GM12891 (cell line): Measurements from ENCODE around the gene POLN.

Experiments used
- PAX5 ChIP-seq: IDR thresholded peaks from 2 replicates; pipeline ENCODE4 v1.6.1; 2011; ENCODE audit warnings: low read length, moderate library complexity, mild to moderate bottlenecking; ENCODE audit not compliant: insufficient read depth, severe bottlenecking
- POLR2A ChIP-seq: IDR thresholded peaks from 2 replicates; pipeline ENCODE4 v1.6.1; 2011; ENCODE audit warnings: low read depth, low read length, control low read depth
- TAF1 ChIP-seq: IDR thresholded peaks from 2 replicates; pipeline ENCODE4 v1.6.1; 2011; ENCODE audit warnings: low read depth, low read length, control low read depth

DNA sequence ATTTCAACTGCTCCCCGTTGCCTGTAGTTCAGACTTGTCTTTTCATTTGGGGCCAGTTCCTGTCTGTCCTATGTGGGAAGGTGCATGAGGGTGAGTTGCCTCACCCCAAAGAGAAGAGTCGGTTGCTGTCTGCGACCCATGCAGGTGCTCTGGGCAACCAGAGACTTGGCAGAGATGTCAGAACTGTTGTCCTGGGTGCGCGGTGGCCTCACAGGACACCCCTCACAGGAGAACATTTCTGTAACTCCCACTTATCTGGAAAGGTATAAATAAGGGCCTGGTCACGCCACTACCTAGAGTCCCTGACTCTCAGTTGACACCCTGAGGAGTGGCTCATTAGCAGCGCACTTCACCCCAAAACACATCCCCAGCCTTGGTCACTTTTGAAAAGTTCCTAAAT lies 192.5 kb downstream of the POLN start:
- TF ChIP-seq POLR2A (no peak), TAF1 (no peak), PAX5 (no peak)
